Body of pancreas (tissue), 4 donors: ENCODE measurements around the gene DCLK3.

Experiments used
- CTCF ChIP-seq, 7 experiments: fragments of 450-650 bp in 4 of 7; fragments of 200-600 bp in 3 of 7; sonication (generic) in 3 of 7; IDR thresholded peaks; one replicate each; pipeline ENCODE4 v1.5.1; 2016 to 2019; ENCODE audit warnings: antibody characterized with exemption in 7 of 7
- POLR2A ChIP-seq, 3 donors: fragments of 450-650 bp; IDR thresholded peaks; one replicate each; pipeline ENCODE4 v1.6.1; 2016; ENCODE audit warnings: antibody characterized with exemption in 3 of 3, mild to moderate bottlenecking in 2 of 3

GRCh38 chr3:36698314-36698713, 66.0 kb downstream of the DCLK3 start:
- TF ChIP-seq POLR2A (IDR thresholded peaks at IDR 0.05) (no peak), CTCF (IDR thresholded peaks at IDR 0.05) (no peak)
